Fibroblast of the aortic adventitia (primary cell): Measurements from ENCODE around the gene ODF4. TPM values are rescaled to one million over a fixed set of nuclear protein-coding genes. Genes with fewer than 3 reads are reported as not detected.

Experiments used
- DNase-seq: peaks from one replicate; pipeline ENCODE4 v3.0.0-alpha.2; 2010; ENCODE audit warnings: low read depth
- H3K4me3 ChIP-seq: 2 replicates; pipeline ENCODE4 v1.5.1; 2011; ENCODE audit warnings: low read depth, mild to moderate bottlenecking, control low read depth, low read length, moderate library complexity
- total RNA-seq: library from RNA; depleted of rRNA; stranded (reverse); fragments of >200 nt; gene quantifications from 2 replicates; pipeline ENCODE4 v1.2.3, GENCODE V29; 2012; ENCODE audit warnings: low replicate concordance
- TF ChIP-seq, protein P1 (sequence below): IDR thresholded peaks from 2 replicates; pipeline ENCODE4 v1.5.1; 2011; ENCODE audit warnings: mild to moderate bottlenecking, low read length, control low read depth, inconsistent platforms; ENCODE audit not compliant: insufficient read depth

Gene ODF4
- total RNA-seq, 1 donor, result not detected

DNA sequence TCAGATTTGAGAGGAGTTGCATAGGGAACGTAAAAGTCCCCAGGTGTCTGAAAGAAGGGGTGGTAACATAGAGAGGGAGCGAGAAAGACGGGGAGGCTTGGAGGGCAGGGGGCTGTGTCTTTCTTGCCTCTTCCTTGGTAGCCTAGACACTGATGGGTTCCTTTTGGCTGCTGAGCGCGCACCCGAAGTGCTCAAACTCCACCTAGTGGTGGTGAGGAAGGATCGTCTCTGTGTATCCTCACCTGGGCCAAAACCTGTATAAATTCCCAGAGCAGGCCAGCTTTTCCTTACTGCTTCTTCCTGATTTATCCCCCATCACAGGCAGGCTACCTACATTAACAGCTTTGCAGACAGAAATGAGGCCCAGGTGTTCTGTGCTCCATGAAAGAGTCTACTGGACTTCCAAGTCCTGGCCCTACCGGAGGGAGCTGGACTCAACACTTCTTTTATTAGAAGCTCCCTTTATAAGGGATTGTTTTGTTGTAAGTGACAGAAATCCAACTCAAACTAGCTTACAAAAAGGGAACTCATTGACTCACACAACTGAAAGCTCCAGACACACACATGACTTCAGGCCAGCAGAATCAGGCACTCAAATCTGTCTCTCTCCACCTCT is 38.9 kb upstream of the ODF4 start:
- DNase-seq, result peak; percentile 67
- TF ChIP-seq, protein P1, sequence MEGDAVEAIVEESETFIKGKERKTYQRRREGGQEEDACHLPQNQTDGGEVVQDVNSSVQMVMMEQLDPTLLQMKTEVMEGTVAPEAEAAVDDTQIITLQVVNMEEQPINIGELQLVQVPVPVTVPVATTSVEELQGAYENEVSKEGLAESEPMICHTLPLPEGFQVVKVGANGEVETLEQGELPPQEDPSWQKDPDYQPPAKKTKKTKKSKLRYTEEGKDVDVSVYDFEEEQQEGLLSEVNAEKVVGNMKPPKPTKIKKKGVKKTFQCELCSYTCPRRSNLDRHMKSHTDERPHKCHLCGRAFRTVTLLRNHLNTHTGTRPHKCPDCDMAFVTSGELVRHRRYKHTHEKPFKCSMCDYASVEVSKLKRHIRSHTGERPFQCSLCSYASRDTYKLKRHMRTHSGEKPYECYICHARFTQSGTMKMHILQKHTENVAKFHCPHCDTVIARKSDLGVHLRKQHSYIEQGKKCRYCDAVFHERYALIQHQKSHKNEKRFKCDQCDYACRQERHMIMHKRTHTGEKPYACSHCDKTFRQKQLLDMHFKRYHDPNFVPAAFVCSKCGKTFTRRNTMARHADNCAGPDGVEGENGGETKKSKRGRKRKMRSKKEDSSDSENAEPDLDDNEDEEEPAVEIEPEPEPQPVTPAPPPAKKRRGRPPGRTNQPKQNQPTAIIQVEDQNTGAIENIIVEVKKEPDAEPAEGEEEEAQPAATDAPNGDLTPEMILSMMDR, result peak; percentile 86
- H3K4me3 ChIP-seq, result no peak overlapping the region

DNA sequence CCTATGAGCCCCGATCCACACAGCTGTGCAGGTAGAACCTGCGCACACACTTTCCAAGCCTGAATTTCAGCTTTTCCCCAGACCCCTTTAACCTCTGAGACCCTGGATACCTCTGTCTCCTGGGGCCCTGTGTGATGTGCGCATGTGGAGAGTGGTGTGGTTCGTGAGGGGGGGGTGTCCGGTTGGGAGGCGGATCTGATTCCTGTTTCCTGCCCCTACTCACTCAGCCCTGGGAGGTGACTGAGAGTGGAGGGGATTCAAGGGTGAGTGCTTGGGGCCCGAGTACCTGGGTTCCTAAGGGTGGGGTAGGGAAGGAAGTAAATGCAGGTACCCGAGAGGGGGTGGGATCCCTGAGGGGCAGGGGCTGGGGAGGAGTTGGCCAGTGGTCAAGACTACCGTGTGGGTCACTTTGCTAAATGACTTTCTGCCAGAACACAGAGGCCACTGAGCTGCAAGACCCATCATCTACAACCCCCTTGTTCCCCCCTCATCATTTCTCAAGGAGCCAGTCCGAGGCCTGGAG is 29.0 kb upstream of the ODF4 start:
- TF ChIP-seq, protein P1, result no peak
- DNase-seq, result no peak
- H3K4me3 ChIP-seq, result no peak overlapping the region

DNA sequence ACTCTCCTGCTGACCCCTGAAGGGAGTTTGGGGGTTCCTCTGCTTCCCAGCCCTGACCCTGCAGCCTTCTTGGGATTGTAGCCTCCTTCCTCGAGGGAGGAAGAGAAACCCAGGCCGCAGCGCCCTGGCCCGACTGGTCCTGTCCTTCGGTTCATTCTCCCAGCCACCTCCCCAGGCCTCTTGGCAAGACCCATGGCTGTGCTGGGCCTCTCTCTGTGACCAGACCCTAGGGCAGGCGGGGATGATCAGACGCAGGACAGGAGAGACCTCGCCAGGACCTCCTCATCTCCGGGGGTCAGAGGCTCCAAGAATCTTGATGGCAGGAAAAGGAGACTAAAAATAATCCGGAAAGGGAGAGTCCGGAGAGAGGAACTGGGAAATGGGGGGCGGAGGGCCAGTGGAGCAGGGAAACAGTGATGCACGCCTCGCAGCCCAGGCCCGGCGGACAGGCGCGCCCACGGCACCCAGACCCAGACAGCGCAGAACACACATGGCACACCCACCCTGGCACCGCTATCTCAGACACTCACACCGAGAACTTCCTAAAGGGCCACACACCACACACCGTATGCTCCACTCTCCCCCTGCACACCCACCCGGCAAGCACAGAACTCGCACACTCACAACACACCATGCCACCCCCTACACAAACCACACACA is 28.4 kb upstream of the ODF4 start:
- no peak overlapping the region for H3K4me3 ChIP-seq
- TF ChIP-seq, protein P1, result no peak
- DNase-seq, result no peak

DNA sequence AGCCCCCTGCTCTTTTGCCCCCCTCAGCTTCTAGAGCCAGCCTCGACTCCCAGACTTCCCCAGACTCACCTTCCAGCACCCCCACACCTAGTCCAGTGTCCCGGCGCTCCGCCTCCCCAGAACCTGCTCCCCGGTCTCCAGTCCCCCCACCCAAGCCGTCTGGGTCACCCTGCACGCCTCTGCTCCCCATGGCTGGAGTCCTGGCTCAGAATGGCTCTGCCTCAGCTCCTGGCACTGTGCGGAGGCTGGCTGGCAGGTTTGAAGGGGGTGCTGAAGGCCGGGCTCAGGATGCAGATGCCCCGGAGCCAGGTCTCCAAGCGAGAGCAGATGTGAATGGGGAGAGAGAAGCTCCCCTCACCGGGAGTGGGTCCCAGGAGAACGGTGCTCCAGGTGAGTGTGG is 27.4 kb upstream of the ODF4 start:
- TF ChIP-seq, protein P1, result no peak
- H3K4me3 ChIP-seq, result no peak overlapping the region
- no peak for DNase-seq

DNA sequence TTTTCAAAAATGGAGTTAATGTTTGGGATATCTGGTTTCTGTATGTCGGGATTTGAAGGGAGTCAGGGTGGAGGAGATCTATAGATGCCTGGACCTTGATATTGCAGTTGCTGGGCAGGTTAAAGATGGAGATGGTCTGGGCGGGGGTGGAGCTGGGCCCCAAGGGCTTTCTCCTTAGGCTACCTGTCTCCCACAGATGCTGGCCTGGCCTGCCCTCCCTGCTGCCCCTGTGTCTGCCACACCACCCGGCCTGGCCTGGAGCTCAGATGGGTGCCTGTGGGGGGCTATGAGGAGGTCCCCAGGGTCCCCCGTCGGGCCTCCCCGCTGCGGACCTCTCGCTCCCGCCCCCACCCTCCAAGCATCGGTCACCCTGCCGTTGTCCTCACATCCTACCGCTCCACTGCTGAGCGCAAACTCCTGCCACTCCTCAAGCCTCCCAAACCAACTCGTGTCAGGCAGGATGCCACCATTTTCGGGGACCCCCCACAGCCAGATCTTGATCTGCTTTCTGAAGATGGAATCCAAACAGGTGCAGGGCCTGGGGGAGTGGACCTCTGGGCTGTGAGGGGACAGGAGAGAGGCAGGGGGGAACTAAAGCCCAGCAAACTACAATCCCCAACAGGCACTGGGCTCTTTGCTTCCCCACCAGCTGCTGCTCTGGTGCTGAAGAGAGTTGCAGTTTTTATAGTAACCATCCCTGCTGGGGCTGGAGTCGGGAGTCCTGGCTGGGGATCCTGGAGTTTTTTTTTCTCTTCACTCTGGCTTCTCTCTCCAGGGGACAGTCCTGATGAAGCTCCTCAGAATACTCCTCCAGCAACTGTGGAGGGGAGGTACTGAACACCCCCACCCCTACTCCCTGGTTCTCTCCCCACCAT is 26.7 kb upstream of the ODF4 start:
- TF ChIP-seq, protein P1, result no peak
- no peak for DNase-seq
- H3K4me3 ChIP-seq, result no peak overlapping the region

DNA sequence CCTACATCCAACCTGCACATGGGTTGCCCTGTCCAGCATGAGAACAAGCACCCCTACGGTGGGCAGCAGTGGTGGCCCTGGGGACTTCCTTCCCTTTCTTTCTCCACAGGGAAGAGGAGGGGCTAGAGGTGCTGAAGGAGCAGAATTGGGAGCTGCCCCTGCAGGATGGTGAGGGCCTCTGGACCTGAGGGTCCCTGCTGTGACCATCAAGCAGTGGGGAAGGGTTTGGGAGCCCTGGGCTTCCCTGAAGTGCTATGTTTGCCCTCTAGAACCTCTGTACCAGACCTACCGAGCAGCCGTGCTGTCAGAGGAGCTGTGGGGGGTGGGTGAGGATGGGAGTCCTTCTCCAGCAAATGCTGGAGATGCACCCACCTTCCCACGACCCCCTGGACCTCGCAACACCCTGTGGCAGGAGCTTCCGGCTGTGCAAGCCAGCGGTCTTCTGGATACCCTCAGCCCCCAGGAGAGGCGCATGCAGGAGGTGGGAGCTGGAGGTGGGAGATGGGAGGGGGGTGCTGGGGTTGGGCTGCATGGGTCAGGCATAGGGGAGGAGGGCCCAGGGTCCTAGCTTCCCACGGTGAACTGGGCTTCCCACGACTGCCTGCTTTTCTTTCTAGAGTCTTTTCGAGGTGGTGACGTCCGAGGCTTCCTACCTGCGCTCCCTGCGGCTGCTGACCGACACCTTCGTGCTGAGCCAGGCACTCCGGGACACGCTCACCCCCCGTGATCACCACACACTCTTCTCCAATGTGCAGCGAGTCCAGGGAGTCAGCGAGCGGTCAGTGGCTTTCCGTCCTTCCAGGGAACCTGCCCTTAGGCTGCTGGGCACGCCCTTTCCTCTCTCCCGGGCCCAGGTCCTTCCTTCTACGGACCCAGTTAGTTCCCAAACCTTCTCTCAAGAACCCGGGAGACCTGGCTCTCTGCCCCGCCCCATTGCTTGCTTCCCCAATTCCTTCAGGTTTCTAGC is 24.6 kb upstream of the ODF4 start:
- TF ChIP-seq, protein P1, result no peak
- H3K4me3 ChIP-seq, result no peak overlapping the region
- DNase-seq, result no peak
